H9 (cell line): ENCODE measurements around the gene KRTAP9-1. TPM values are rescaled to one million over a fixed set of nuclear protein-coding genes. Genes with fewer than 3 reads are reported as not detected.

Experiments used
- DNase-seq: peaks from one replicate; pipeline ENCODE4 v3.0.0-alpha.2; 2017
- H2AFZ ChIP-seq: one replicate; pipeline ENCODE4 v1.6.1; 2013; ENCODE audit warnings: mild to moderate bottlenecking, low read length, control low read depth, moderate library complexity
- H2AK5ac ChIP-seq: 2 replicates; pipeline ENCODE4 v1.6.1; 2013; ENCODE audit warnings: low read length, control low read depth, mixed read lengths; ENCODE audit not compliant: insufficient read length
- H2BK120ac ChIP-seq: one replicate; pipeline ENCODE4 v1.6.1; 2013; ENCODE audit warnings: low read depth, mild to moderate bottlenecking, low read length, control low read depth, inconsistent platforms; ENCODE audit not compliant: poor library complexity, severe bottlenecking
- H2BK12ac ChIP-seq: 2 replicates; pipeline ENCODE4 v1.6.1; 2013; ENCODE audit warnings: low read length, control low read depth, mixed read lengths, low read depth; ENCODE audit not compliant: insufficient read length
- H2BK15ac ChIP-seq: 2 replicates; pipeline ENCODE4 v1.6.1; 2013; ENCODE audit warnings: low read depth, low read length, control low read depth
- H2BK20ac ChIP-seq: one replicate; pipeline ENCODE4 v1.6.1; 2013; ENCODE audit warnings: low read depth, mild to moderate bottlenecking, low read length, control low read depth, inconsistent platforms; ENCODE audit not compliant: poor library complexity, severe bottlenecking
- H2BK5ac ChIP-seq: 2 replicates; pipeline ENCODE4 v1.6.1; 2013; ENCODE audit warnings: low read length, control low read depth, mixed read lengths; ENCODE audit not compliant: insufficient read length
- H3K14ac ChIP-seq: 2 replicates; pipeline ENCODE4 v1.6.1; 2013; ENCODE audit warnings: low read length, control low read depth; ENCODE audit not compliant: insufficient read depth
- H3K18ac ChIP-seq: 2 replicates; pipeline ENCODE4 v1.6.1; 2013; ENCODE audit warnings: low read depth, mild to moderate bottlenecking, mixed read lengths, low read length, control low read depth; ENCODE audit not compliant: insufficient read length
- H3K23ac ChIP-seq: 2 replicates; pipeline ENCODE4 v1.6.1; 2013; ENCODE audit warnings: low read length, control low read depth, mixed read lengths, low read depth; ENCODE audit not compliant: insufficient read length
- H3K23me2 ChIP-seq: 2 replicates; pipeline ENCODE4 v1.6.1; 2013; ENCODE audit warnings: low read depth, mild to moderate bottlenecking, mixed read lengths, low read length, control low read depth; ENCODE audit not compliant: insufficient read length, poor library complexity, severe bottlenecking
- H3K27ac ChIP-seq: 2 replicates; pipeline ENCODE4 v1.5.1; 2013; ENCODE audit warnings: low read length, control low read depth, mixed read lengths, low read depth; ENCODE audit not compliant: insufficient read length
- H3K27me3 ChIP-seq: 2 replicates; pipeline ENCODE4 v1.6.1; 2013; ENCODE audit warnings: low read length, control low read depth, inconsistent platforms; ENCODE audit not compliant: insufficient read depth
- H3K4ac ChIP-seq: 2 replicates; pipeline ENCODE4 v1.6.1; 2013; ENCODE audit warnings: low read depth, mild to moderate bottlenecking, control low read depth, inconsistent platforms, low read length, moderate library complexity
- H3K4me1 ChIP-seq: 2 replicates; pipeline ENCODE4 v1.6.1; 2013; ENCODE audit warnings: low read length, control low read depth, inconsistent platforms; ENCODE audit not compliant: insufficient read depth
- H3K4me2 ChIP-seq: 2 replicates; pipeline ENCODE4 v1.6.1; 2013; ENCODE audit warnings: low read length, control low read depth, mixed read lengths; ENCODE audit not compliant: insufficient read length, insufficient read depth
- H3K56ac ChIP-seq: 2 replicates; pipeline ENCODE4 v1.6.1; 2013; ENCODE audit warnings: low read depth, mild to moderate bottlenecking, mixed read lengths, low read length, control low read depth; ENCODE audit not compliant: insufficient read length
- H3K79me1 ChIP-seq: 2 replicates; pipeline ENCODE4 v1.6.1; 2013; ENCODE audit warnings: low read depth, mild to moderate bottlenecking, moderate library complexity, low read length, control low read depth, inconsistent platforms; ENCODE audit not compliant: insufficient read depth, poor library complexity, severe bottlenecking
- H3K79me2 ChIP-seq: 2 replicates; pipeline ENCODE4 v1.6.1; 2013; ENCODE audit warnings: low read length, control low read depth, inconsistent platforms; ENCODE audit not compliant: insufficient read depth
- H3K9ac ChIP-seq: 2 replicates; pipeline ENCODE4 v1.6.1; 2013; ENCODE audit warnings: low read length, control low read depth, mixed read lengths; ENCODE audit not compliant: insufficient read length; ENCODE audit errors: extremely low read depth
- H3K9me3 ChIP-seq: one replicate; pipeline ENCODE4 v1.6.1; 2013; ENCODE audit warnings: low read depth, low read length, inconsistent platforms; ENCODE audit not compliant: control insufficient read depth
- H3T11ph ChIP-seq: one replicate; pipeline ENCODE4 v1.6.1; 2013; ENCODE audit warnings: mild to moderate bottlenecking, low read length, control low read depth, inconsistent platforms
- H4K20me1 ChIP-seq: one replicate; pipeline ENCODE4 v1.6.1; 2013; ENCODE audit not compliant: control insufficient read depth, insufficient read length, insufficient read depth
- H4K5ac ChIP-seq: 2 replicates; pipeline ENCODE4 v1.6.1; 2013; ENCODE audit warnings: low read depth, mild to moderate bottlenecking, mixed read lengths, low read length, control low read depth; ENCODE audit not compliant: insufficient read length
- H4K8ac ChIP-seq: replicated peaks from 2 replicates; pipeline ENCODE4 v1.6.1; 2013; ENCODE audit warnings: low read length, control low read depth, mixed read lengths, low read depth; ENCODE audit not compliant: insufficient read length
- H4K91ac ChIP-seq: 2 replicates; pipeline ENCODE4 v1.6.1; 2013; ENCODE audit warnings: low read depth, mild to moderate bottlenecking, moderate library complexity, mixed read lengths, low read length, control low read depth; ENCODE audit not compliant: insufficient read length
- H3K27ac Mint-ChIP-seq, 3 experiments: 2 replicates in 2 of 3; 3 replicates in 1 of 3; pipeline ENCODE4 v1.8.0; 2020 to 2021; ENCODE audit warnings: mixed read lengths in 3 of 3, mild to moderate bottlenecking in 1 of 3, moderate library complexity in 1 of 3
- H3K27me3 Mint-ChIP-seq: 2 replicates; pipeline ENCODE4 v1.8.0; 2021; ENCODE audit warnings: low read depth, mild to moderate bottlenecking, moderate library complexity, mixed read lengths
- H3K36me3 Mint-ChIP-seq, 3 experiments: 2 replicates in 2 of 3; 3 replicates in 1 of 3; pipeline ENCODE4 v1.8.0; 2020 to 2021; ENCODE audit warnings: low read depth in 3 of 3, mixed read lengths in 3 of 3; ENCODE audit not compliant: insufficient read depth in 1 of 3
- H3K4me1 Mint-ChIP-seq, 2 experiments: 2 replicates each; pipeline ENCODE4 v1.8.0; 2020; ENCODE audit warnings: mixed read lengths in 2 of 2
- H3K4me3 Mint-ChIP-seq, 2 experiments: 2 replicates in 1 of 2; 3 replicates in 1 of 2; pipeline ENCODE4 v1.8.0; 2020 to 2021; ENCODE audit warnings: mild to moderate bottlenecking in 2 of 2, mixed read lengths in 2 of 2, moderate library complexity in 1 of 2
- H3K9me3 Mint-ChIP-seq, 2 experiments: 2 replicates in 1 of 2; 3 replicates in 1 of 2; pipeline ENCODE4 v1.8.0; 2020; ENCODE audit warnings: mild to moderate bottlenecking in 2 of 2, mixed read lengths in 2 of 2, moderate library complexity in 1 of 2
- CTCF ChIP-seq: fragments of 200-600 bp; sonication (generic); conservative IDR thresholded peaks from 3 replicates; pipeline ENCODE4 v1.8.0; 2021; ENCODE audit warnings: antibody characterized with exemption, mild to moderate bottlenecking
- WGBS: extraction: QIAGEN DNeasy Blood & Tissue Kit; methylation state at CpG from one replicate; pipeline ENCODE4 v1.1.7; 2013; ENCODE audit warnings: missing lambda C conversion rate, low lambda C conversion rate, mixed read lengths; ENCODE audit not compliant: insufficient read length; ENCODE audit errors: extremely low coverage; 5-methylcytosine and 5-hydroxymethylcytosine counted together
- total RNA-seq: library from RNA; stranded (reverse); gene quantifications from 2 replicates; pipeline ENCODE4 v1.2.1, GENCODE V29; 2021

Gene KRTAP9-1
- total RNA-seq, 1 experiment from 2014 or later = not detected

- Histone ChIP-seq H4K20me1 (no peaks in the 10 kb centered on the region), H3K23ac (no peak overlapping the region), H3K56ac (no peak overlapping the region), H2BK120ac (no peak overlapping the region), H2BK15ac (no peak overlapping the region), H4K8ac (no peak overlapping the region), H3K23me2 (no peaks in the 10 kb centered on the region), H3K18ac (no peak overlapping the region), H3K79me1 (no peaks in the 10 kb centered on the region), H2BK5ac (no peak overlapping the region), H2BK12ac (no peak overlapping the region), H3K9ac (no peak overlapping the region), H3K79me2 (no peaks in the 10 kb centered on the region), H3K4ac (no peak overlapping the region), H3K4me1 (no peaks in the 10 kb centered on the region), H4K5ac (no peak overlapping the region), H3K14ac (no peak overlapping the region), H2AK5ac (no peak overlapping the region), H2AFZ (no peak overlapping the region), H4K91ac (no peak overlapping the region), H3T11ph (no peak overlapping the region), H3K4me2 (no peak overlapping the region), H3K9me3 (no peaks in the 10 kb centered on the region), H2BK20ac (no peak overlapping the region), H3K27ac (no peak overlapping the region), H3K27me3 (no peaks in the 10 kb centered on the region)
- no peak for DNase-seq
- Mint-ChIP-seq H3K4me3 (no peak overlapping the region), H3K27me3 (peaks cover under 1% of the 10 kb centered on the region; the same call in 1 of the 2 replicates), H3K9me3 (peaks cover 12 to 14% of the 10 kb centered on the region in 2 experiments), H3K36me3 (peaks cover 0 to 13% (median 0%) of the 10 kb centered on the region in 3 experiments; a peak in 4 of 7 replicates), H3K4me1 (peaks cover 0 to 2% of the 10 kb centered on the region in 2 experiments; a peak in 1 of 4 replicates), H3K27ac (no peak overlapping the region)
- WGBS = no CpG with 5 or more reads among the region's 1 CpG
- no peak for TF ChIP-seq CTCF
Observed at GRCh38 chr17:41211845-41212466, 22.3 kb downstream of the KRTAP9-1 start.
